PC-3 (cell line): Measurements from ENCODE around the gene AADAC. TPM values are rescaled to one million over a fixed set of nuclear protein-coding genes. Genes with fewer than 3 reads are reported as not detected.
A peak's percentile ranks its signal among the peaks of the same experiment; 100 is the strongest.

ENCODE experiments used
- ATAC-seq: fragments of 200-7000 bp; cut with Tn5 transposase; 2 replicates; pipeline ENCODE4 v1.9.1; 2020; ENCODE audit warnings: mild to moderate bottlenecking, moderate library complexity
- BruUV-seq: library from RNA; stranded (reverse); fragments of 400-500 nt; replicated peaks from 2 replicates; lab custom pipeline; 2021; lab: Mats Ljungman, UMichigan
- CTCF ChIA-PET: fragments of 300-600 bp; sonication (Branson Sonifier 250); formaldehyde crosslinking; loops from one replicate; lab custom pipeline; 2022; ENCODE audit warnings: antibody characterized with exemption; lab: Charles Lee
- POLR2A ChIA-PET: fragments of 300-600 bp; sonication (Branson Sonifier 250); formaldehyde crosslinking; loops from one replicate; lab custom pipeline; 2022; ENCODE audit warnings: antibody characterized with exemption; ENCODE audit not compliant: unreplicated experiment; lab: Charles Lee
- DNase-seq: peaks from one replicate; pipeline ENCODE4 v3.0.0-alpha.2; 2015
- H2AFZ ChIP-seq: fragments of 300-600 bp; sonication (generic); 2 replicates; pipeline ENCODE4 v1.6.0; 2016; ENCODE audit warnings: antibody characterized with exemption, low read length
- H3F3A ChIP-seq: fragments of 300-600 bp; sonication (generic); one replicate; pipeline ENCODE4 v1.6.0; 2017; ENCODE audit warnings: antibody characterized with exemption, low read length, control low read depth, mild to moderate bottlenecking; ENCODE audit not compliant: unreplicated experiment
- H3K27ac ChIP-seq: fragments of 300-600 bp; sonication (generic); 2 replicates; pipeline ENCODE4 v1.5.1; 2016; ENCODE audit warnings: mild to moderate bottlenecking, low read length
- H3K27me3 ChIP-seq: fragments of 300-600 bp; sonication (generic); 2 replicates; pipeline ENCODE4 v1.6.1; 2016; ENCODE audit warnings: low read length, mixed read lengths
- H3K36me3 ChIP-seq: fragments of 300-600 bp; sonication (generic); 2 replicates; pipeline ENCODE4 v1.6.1; 2016; ENCODE audit warnings: low read depth, mixed run types, low read length, mixed read lengths
- H3K4me1 ChIP-seq: fragments of 300-600 bp; sonication (generic); 2 replicates; pipeline ENCODE4 v1.5.1; 2016; ENCODE audit warnings: low read length; ENCODE audit not compliant: insufficient read depth
- H3K4me2 ChIP-seq: fragments of 300-600 bp; sonication (generic); 2 replicates; pipeline ENCODE4 v1.6.0; 2016; ENCODE audit warnings: low read length
- H3K4me3 ChIP-seq: fragments of 300-600 bp; sonication (generic); 2 replicates; pipeline ENCODE4 v1.5.1; 2016; ENCODE audit warnings: mild to moderate bottlenecking, low read length, mixed read lengths
- H3K79me2 ChIP-seq: fragments of 300-600 bp; sonication (generic); 2 replicates; pipeline ENCODE4 v1.6.1; 2017; ENCODE audit warnings: low read length, mixed read lengths
- H3K9ac ChIP-seq: fragments of 300-600 bp; sonication (generic); 2 replicates; pipeline ENCODE4 v1.6.0; 2016; ENCODE audit warnings: mild to moderate bottlenecking, low read length
- H3K9me2 ChIP-seq: fragments of 300-600 bp; sonication (generic); replicated peaks from 2 replicates; pipeline ENCODE4 v1.6.1; 2016; ENCODE audit warnings: mixed run types, low read length, mixed read lengths
- H3K9me3 ChIP-seq: fragments of 300-600 bp; sonication (generic); 2 replicates; pipeline ENCODE4 v1.6.1; 2016; ENCODE audit warnings: low read length, mixed read lengths
- H4K20me1 ChIP-seq: fragments of 300-600 bp; sonication (generic); 2 replicates; pipeline ENCODE4 v1.6.1; 2016; ENCODE audit warnings: low read length, mixed read lengths
- EZH2 ChIP-seq: fragments of 300-600 bp; sonication (generic); IDR thresholded peaks from one replicate; pipeline ENCODE4 v1.6.1; 2017; ENCODE audit warnings: antibody characterized with exemption, mild to moderate bottlenecking, low read length; ENCODE audit not compliant: unreplicated experiment
- EZH2phosphoT487 ChIP-seq: fragments of 300-600 bp; sonication (generic); IDR thresholded peaks from 2 replicates; pipeline ENCODE4 v1.6.1; 2018; ENCODE audit warnings: mild to moderate bottlenecking, antibody characterized with exemption, low read length, borderline replicate concordance
- intact Hi-C: fragments of 100-400 bp; cut with micrococcal nuclease; formaldehyde crosslinking; loops from 2 replicates; pipeline ENCODE4 v1.9.0; 2023
- total RNA-seq: library from RNA; depleted of rRNA; stranded (reverse); fragments of >200 nt; gene quantifications from 2 replicates; pipeline ENCODE4 v1.2.3, GENCODE V29; 2014
- TF ChIP-seq, protein P1 (sequence below): fragments of 300-600 bp; sonication (generic); conservative IDR thresholded peaks from 2 replicates; pipeline ENCODE4 v1.5.1; 2017; ENCODE audit warnings: antibody characterized with exemption, low read depth, mild to moderate bottlenecking, low read length

Gene AADAC
- total RNA-seq, 1 experiment from 2014 or later = 0.18 TPM

GRCh38 chr3:151859233-151859673 is 45.3 kb downstream of the AADAC start:
- BruUV-seq = no TSS peak
- Histone ChIP-seq H3K4me3 (no peak overlapping the region), H3K27ac (no peak overlapping the region), H3K79me2 (no peaks in the 10 kb centered on the region), H3K9me2 (no peaks in the 10 kb centered on the region), H3K36me3 (no peaks in the 10 kb centered on the region), H4K20me1 (no peaks in the 10 kb centered on the region), H3K4me1 (peaks cover 11% of the 10 kb centered on the region), H3K9me3 (no peaks in the 10 kb centered on the region), H3K9ac (no peak overlapping the region), H3K27me3 (no peaks in the 10 kb centered on the region), H3K4me2 (no peak overlapping the region), H3F3A (no peaks in the 10 kb centered on the region), H2AFZ (no peak overlapping the region)
- no peak for ATAC-seq
- no peak for DNase-seq
- intact Hi-C loops = no loop called here
- TF ChIP-seq, protein P1, sequence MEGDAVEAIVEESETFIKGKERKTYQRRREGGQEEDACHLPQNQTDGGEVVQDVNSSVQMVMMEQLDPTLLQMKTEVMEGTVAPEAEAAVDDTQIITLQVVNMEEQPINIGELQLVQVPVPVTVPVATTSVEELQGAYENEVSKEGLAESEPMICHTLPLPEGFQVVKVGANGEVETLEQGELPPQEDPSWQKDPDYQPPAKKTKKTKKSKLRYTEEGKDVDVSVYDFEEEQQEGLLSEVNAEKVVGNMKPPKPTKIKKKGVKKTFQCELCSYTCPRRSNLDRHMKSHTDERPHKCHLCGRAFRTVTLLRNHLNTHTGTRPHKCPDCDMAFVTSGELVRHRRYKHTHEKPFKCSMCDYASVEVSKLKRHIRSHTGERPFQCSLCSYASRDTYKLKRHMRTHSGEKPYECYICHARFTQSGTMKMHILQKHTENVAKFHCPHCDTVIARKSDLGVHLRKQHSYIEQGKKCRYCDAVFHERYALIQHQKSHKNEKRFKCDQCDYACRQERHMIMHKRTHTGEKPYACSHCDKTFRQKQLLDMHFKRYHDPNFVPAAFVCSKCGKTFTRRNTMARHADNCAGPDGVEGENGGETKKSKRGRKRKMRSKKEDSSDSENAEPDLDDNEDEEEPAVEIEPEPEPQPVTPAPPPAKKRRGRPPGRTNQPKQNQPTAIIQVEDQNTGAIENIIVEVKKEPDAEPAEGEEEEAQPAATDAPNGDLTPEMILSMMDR = no peak
- no peak for TF ChIP-seq EZH2
- TF ChIP-seq EZH2phosphoT487 = no peak
- POLR2A ChIA-PET = no interaction called here
- CTCF ChIA-PET = no interaction called here

- ATAC-seq = no peak
- no peak for DNase-seq
- intact Hi-C loops = loop anchor here (5.0 kb wide), 1 partner anchor 42 kb away; no protein-coding TSS in a partner anchor
- Histone ChIP-seq H3K36me3 (no peaks in the 10 kb centered on the region), H3K79me2 (no peaks in the 10 kb centered on the region), H3F3A (no peaks in the 10 kb centered on the region), H4K20me1 (no peaks in the 10 kb centered on the region), H3K4me1 (peaks cover 18% of the 10 kb centered on the region), H3K4me3 (no peak overlapping the region), H3K27ac (no peak overlapping the region), H3K9me3 (no peaks in the 10 kb centered on the region), H3K9ac (no peak overlapping the region), H2AFZ (no peak overlapping the region), H3K27me3 (no peaks in the 10 kb centered on the region), H3K9me2 (no peaks in the 10 kb centered on the region), H3K4me2 (no peak overlapping the region)
- BruUV-seq = no TSS peak
- TF ChIP-seq EZH2 (no peak), EZH2phosphoT487 (no peak)
- TF ChIP-seq, protein P1 = no peak
- ChIA-PET CTCF (no interaction called here), POLR2A (no interaction called here)
Observed at GRCh38 chr3:151859905-151860304, 46.0 kb downstream of the AADAC start.

DNA sequence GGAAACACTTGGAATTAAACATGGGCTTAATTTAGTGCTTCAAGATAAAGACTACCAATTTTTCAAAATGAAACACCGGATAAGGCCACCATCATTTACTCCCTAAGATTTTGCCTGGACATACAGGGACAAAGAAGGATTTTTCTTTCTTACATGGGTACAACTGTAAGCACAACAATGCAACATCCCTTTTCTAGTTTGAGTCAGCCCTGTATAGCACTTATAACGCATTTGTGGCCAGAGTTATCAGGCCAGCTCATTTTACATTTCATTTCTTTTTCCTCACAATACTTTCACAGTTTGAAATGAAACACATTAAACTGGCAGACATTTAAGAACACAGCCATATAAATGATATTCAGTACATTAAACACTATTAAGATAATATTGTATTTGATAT is 49.7 kb downstream of the AADAC start:
- no peak overlapping the region for H3K27ac ChIP-seq
- DNase-seq (peak; percentile 26), ATAC-seq (peak; percentile 28; the same call in 1 of the 2 replicates)
- no peaks in the 10 kb centered on the region for H3K27me3 ChIP-seq
- ChIA-PET POLR2A (no interaction called here), CTCF (no interaction called here)
- no peaks in the 10 kb centered on the region for H3K79me2 ChIP-seq
- peak overlapping the region; percentile 43; the same call in 1 of the 2 replicates for H3K4me2 ChIP-seq
- no peaks in the 10 kb centered on the region for H4K20me1 ChIP-seq
- H3K36me3 ChIP-seq = no peaks in the 10 kb centered on the region
- no TSS peak for BruUV-seq
- no peaks in the 10 kb centered on the region for H3F3A ChIP-seq
- TF ChIP-seq, protein P1 = no peak
- no peak for TF ChIP-seq EZH2
- no peak for TF ChIP-seq EZH2phosphoT487
- no peak overlapping the region for H3K4me3 ChIP-seq
- H3K4me1 ChIP-seq = peaks cover 24% of the 10 kb centered on the region
- no peaks in the 10 kb centered on the region for H3K9me2 ChIP-seq
- H2AFZ ChIP-seq = 0 out of 2 replicates have a peak overlapping the region, but pooled peaks have one; percentile 11
- H3K9me3 ChIP-seq = no peaks in the 10 kb centered on the region
- intact Hi-C loops = loop anchor here (2.0 to 5.0 kb wide), 2 partner anchors 27 to 39 kb away; no protein-coding TSS in a partner anchor
- H3K9ac ChIP-seq = no peak overlapping the region
